Measurements from ENCODE around the gene EGR4.

Gene EGR4

DNA sequence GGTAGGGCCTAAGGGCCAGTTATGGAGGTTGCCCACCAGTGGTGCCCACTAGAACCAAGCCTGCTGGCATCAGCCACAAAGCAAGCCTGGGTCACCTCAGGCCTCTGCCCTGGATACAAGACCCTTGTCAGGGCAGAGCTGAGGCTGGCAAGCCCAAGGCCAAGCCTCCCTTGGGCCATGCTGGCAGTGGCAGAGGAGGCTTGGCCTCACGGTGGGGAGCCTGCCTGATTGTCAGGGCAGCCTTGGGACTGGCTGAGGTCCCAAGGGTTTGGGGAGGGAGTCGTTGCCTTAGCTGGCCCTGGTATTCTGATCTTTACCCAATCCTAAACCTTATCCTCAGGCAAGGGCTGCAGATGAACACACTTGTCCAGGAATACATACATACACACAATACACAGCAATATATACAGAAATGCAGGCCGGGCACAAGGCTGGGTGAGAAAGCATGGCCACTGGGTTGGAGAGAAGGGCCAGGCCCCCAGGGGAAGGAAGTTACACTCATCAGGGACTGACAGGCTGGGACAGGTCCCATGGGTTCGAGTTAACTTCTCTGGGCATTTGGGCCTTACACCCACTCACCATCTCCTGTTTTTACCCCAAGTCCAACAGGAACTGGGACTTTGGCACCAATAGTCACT, 38.2 kb downstream of the EGR4 start:
- DNase-seq (ENCODE audit: low spot score) = no peak
- Mint-ChIP-seq H3K4me3 (no peak overlapping the region), H3K36me3 (ENCODE audit: low read depth) (peaks cover 25% of the 10 kb centered on the region), H3K4me1 (ENCODE audit: low read depth) (no peaks in the 10 kb centered on the region), H3K27ac (no peak overlapping the region), H3K27me3 (ENCODE audit: low read depth) (no peaks in the 10 kb centered on the region), H3K9me3 (no peaks in the 10 kb centered on the region)

DNA sequence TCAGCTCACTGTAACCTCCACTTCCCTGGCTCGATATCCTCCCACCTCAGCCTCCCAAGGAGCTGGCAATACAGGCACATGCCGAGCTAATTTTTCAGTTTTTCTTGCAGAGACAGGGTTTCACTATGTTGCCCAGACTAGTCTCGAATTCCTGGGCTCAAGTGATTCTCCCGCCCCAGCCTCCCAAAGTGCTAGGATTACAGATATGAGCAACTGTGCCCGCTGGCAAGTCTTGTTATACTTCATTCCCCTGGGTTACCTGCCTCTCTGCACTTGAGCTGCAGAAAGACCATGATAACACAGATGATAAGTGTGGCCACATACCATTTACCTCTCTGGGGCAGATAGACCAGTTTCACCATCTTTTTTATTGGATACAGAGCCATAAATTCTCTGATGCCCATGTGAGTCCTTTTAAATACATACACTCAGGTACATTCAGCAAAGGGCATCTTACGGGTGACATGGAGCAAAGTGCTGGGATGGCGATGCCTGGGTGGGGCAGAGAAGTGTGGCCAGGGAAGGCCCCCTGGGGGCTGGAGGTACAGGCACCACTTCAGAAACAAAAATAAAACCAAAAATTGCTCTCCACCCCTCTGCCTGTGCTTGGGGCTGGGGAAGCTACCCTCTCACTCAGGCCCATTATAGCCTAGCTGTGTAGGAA, 38.9 kb downstream of the EGR4 start:
- Mint-ChIP-seq H3K27ac (no peak overlapping the region), H3K4me3 (no peak overlapping the region), H3K36me3 (ENCODE audit: low read depth) (peaks cover 31% of the 10 kb centered on the region), H3K27me3 (ENCODE audit: low read depth) (no peaks in the 10 kb centered on the region), H3K9me3 (no peaks in the 10 kb centered on the region), H3K4me1 (ENCODE audit: low read depth) (no peaks in the 10 kb centered on the region)
- DNase-seq (ENCODE audit: low spot score) = no peak

DNA sequence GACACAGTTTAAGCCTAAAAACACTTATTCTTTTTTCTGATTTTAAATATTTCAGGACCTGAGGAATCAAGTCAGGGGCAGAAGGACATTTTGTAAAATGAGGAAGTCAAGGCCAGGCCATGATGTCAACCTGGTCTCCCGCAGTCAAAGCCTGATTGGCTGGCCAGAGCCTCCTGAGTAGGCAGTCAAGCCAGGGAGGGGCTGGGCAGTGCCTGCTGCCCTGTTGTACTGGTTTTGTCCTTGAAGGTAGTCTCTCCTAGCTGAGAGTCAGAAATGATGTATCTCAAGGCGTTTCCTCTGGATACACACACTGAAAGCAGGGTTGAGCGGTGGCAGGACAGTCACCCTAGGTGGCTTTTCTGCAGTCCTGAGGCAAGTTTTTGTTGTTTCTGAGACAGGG, 39.4 kb downstream of the EGR4 start:
- no peak overlapping the region for H3K4me3 Mint-ChIP-seq
- DNase-seq (ENCODE audit: low spot score) = no peak
- no peaks in the 10 kb centered on the region for H3K4me1 Mint-ChIP-seq (ENCODE audit: low read depth)
- peaks cover 32% of the 10 kb centered on the region for H3K36me3 Mint-ChIP-seq (ENCODE audit: low read depth)
- no peaks in the 10 kb centered on the region for H3K27me3 Mint-ChIP-seq (ENCODE audit: low read depth)
- no peak overlapping the region for H3K27ac Mint-ChIP-seq
- no peaks in the 10 kb centered on the region for H3K9me3 Mint-ChIP-seq

DNA sequence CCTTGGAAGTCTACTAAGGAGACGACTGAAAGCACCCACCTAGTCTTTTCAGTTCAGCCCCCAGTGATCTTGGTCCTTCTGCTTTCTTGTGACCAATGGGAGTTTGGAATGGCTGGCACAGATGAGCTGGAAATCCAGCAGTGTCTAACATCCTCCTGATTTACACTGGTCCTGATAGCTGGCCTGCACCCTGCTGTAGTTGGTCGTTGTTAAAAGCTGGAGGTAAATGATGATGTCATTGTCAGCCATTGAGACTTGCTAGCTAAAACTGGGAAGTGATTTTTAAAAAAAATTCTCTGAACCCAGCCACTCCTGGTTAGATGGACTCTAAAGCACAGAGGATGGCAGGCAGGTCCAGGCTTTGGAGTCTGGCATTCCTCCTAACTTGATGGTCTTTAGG, 39.9 kb downstream of the EGR4 start:
- Mint-ChIP-seq H3K4me3 (no peak overlapping the region), H3K4me1 (ENCODE audit: low read depth) (no peaks in the 10 kb centered on the region), H3K27ac (no peak overlapping the region), H3K27me3 (ENCODE audit: low read depth) (no peaks in the 10 kb centered on the region), H3K9me3 (no peaks in the 10 kb centered on the region), H3K36me3 (ENCODE audit: low read depth) (peaks cover 34% of the 10 kb centered on the region)
- no peak for DNase-seq (ENCODE audit: low spot score)

DNA sequence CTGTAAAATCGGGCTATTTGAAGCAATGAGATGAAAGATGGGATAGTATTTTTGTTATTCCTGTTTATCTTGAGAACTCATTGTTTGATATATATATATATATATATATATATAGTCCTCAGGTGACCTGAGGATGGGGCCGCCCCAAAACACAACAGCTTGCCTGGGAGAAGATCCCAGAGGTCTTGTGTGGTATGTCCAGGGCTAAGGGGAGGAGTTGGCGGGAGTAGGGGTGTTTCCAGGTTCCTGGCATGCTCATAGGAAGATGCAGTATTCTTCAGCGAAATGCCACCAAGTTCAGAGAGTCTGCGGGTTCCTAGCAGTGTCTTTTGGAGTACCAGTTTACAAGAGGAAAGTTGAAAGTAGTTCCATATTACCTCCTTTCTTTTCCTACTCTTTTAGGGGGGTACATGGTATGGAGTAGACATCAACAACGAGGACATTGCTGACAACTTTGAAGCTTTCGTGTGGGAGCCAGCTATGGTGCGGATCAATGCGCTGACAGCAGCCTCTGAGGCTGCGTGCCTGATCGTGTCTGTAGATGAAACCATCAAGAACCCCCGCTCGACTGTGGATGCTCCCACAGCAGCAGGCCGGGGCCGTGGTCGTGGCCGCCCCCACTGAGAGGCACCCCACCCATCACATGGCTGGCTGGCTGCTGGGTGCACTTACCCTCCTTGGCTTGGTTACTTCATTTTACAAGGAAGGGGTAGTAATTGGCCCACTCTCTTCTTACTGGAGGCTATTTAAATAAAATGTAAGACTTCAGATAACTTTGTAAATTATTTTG, 40.9 kb downstream of the EGR4 start:
- no peak for DNase-seq (ENCODE audit: low spot score)
- H3K27me3 Mint-ChIP-seq (ENCODE audit: low read depth) = no peaks in the 10 kb centered on the region
- H3K9me3 Mint-ChIP-seq = no peaks in the 10 kb centered on the region
- peaks cover 41% of the 10 kb centered on the region for H3K36me3 Mint-ChIP-seq (ENCODE audit: low read depth)
- no peaks in the 10 kb centered on the region for H3K4me1 Mint-ChIP-seq (ENCODE audit: low read depth)
- H3K27ac Mint-ChIP-seq = no peak overlapping the region
- no peak overlapping the region for H3K4me3 Mint-ChIP-seq

DNA sequence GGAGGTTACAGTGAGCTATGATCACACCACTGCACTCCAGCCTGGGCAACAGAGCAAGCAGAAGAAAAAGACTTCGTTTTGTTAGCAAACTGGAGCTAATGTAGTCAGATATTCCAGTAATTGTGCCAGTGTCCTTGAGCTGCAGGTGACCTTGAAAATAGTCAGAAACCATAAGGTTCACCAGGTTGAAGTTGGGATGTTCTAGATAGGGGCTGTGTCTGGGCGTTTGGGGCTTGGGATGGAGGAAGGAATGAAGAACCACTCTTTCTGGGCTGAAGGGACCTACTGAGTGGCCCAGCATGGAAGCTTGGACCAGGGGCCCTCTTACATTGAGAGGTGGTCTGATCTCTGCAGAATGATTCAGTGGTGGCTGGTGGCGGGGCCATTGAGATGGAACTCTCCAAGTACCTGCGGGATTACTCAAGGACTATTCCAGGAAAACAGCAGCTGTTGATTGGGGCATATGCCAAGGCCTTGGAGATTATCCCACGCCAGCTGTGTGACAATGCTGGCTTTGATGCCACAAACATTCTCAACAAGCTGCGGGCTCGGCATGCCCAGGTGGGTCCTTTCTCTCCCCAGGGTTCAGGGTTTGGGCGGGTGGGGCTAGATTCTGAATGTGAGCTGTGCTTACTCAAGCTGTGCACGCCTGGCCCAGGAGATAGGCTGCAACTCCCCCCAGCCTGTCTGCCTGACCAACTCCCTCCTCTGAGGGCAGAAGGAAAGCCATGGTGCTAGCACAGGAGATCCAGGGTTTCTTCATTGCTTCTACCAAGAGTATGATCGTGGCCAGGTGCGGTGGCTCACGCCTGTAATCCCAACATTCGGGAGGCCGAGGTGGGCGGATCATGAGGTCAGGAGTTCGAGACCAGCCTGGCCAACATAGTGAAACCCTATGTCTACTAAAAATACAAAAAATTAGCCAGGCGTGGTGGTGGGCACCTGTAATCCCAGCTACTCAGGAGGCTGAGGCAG, 42.2 kb downstream of the EGR4 start:
- Mint-ChIP-seq H3K9me3 (no peaks in the 10 kb centered on the region), H3K36me3 (ENCODE audit: low read depth) (peaks cover 54% of the 10 kb centered on the region), H3K27ac (no peak overlapping the region), H3K27me3 (ENCODE audit: low read depth) (no peaks in the 10 kb centered on the region), H3K4me1 (ENCODE audit: low read depth) (peaks cover 3% of the 10 kb centered on the region), H3K4me3 (no peak overlapping the region)
- DNase-seq (ENCODE audit: low spot score) = no peak

DNA sequence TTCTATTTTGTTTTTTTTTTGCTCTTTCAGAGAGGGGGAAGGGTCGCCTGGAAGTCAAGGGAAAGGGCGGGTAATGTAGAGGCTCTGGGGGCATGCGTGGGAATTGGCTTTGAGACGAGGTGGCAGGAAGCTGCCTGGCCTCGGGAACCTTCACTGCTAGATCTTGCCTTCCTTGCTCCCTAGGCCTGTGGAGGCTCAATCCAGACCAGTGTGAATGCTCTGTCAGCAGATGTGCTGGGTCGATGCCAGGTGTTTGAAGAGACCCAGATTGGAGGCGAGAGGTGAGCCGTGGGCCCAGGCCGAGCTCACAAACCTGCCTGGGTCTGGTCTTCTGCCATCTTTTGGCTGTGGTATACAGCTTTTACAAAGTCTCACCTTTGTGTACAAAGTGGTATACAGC, 43.7 kb downstream of the EGR4 start:
- no peak overlapping the region for H3K4me3 Mint-ChIP-seq
- peaks cover 64% of the 10 kb centered on the region for H3K36me3 Mint-ChIP-seq (ENCODE audit: low read depth)
- H3K27me3 Mint-ChIP-seq (ENCODE audit: low read depth) = no peaks in the 10 kb centered on the region
- no peaks in the 10 kb centered on the region for H3K9me3 Mint-ChIP-seq
- no peak overlapping the region for H3K27ac Mint-ChIP-seq
- no peak for DNase-seq (ENCODE audit: low spot score)
- peaks cover 7% of the 10 kb centered on the region for H3K4me1 Mint-ChIP-seq (ENCODE audit: low read depth)

DNA sequence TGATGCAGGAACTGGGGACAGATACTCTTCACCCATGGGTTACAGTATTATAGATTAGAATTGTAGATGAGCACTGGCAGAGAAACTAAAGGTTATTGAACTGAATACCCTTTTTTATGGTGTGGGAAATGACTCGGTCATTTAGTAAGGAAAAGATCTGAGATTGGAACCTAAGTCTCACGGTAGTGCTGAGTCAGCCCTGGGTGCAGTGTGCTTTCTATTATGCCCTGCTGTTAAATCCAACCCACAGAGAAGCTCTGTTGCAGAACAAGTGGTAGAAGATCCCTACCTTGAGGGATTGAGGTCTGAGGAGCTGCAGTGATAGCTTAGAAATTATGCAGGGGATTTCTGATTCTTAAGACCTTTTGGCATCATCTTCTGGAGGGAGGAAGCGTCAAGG, 46.5 kb downstream of the EGR4 start:
- Mint-ChIP-seq H3K27me3 (ENCODE audit: low read depth) (no peaks in the 10 kb centered on the region), H3K4me3 (no peak overlapping the region), H3K9me3 (no peaks in the 10 kb centered on the region), H3K36me3 (ENCODE audit: low read depth) (peaks cover 67% of the 10 kb centered on the region), H3K4me1 (ENCODE audit: low read depth) (peaks cover 15% of the 10 kb centered on the region), H3K27ac (no peak overlapping the region)
- DNase-seq (ENCODE audit: low spot score) = no peak

DNA sequence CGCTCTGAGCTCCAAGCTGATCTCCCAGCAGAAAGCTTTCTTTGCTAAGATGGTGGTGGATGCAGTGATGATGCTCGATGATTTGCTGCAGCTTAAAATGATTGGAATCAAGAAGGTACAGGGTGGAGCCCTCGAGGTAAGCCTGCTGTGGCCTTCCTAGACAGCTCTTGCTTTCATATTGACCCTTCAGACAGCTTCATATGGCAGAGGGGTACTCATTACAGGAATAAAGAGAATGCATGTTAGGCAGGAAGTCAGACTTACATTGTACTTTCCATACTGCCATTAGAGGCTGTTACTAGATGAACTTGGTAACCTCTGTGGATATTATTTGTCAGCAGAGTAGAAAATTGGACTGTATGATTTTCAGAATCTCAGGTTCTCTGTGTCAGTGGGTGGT, 48.8 kb downstream of the EGR4 start:
- peaks cover 15% of the 10 kb centered on the region for H3K4me1 Mint-ChIP-seq (ENCODE audit: low read depth)
- no peaks in the 10 kb centered on the region for H3K9me3 Mint-ChIP-seq
- H3K36me3 Mint-ChIP-seq (ENCODE audit: low read depth) = peaks cover 59% of the 10 kb centered on the region
- H3K27me3 Mint-ChIP-seq (ENCODE audit: low read depth) = no peaks in the 10 kb centered on the region
- H3K4me3 Mint-ChIP-seq = no peak overlapping the region
- no peak overlapping the region for H3K27ac Mint-ChIP-seq
- no peak for DNase-seq (ENCODE audit: low spot score)

DNA sequence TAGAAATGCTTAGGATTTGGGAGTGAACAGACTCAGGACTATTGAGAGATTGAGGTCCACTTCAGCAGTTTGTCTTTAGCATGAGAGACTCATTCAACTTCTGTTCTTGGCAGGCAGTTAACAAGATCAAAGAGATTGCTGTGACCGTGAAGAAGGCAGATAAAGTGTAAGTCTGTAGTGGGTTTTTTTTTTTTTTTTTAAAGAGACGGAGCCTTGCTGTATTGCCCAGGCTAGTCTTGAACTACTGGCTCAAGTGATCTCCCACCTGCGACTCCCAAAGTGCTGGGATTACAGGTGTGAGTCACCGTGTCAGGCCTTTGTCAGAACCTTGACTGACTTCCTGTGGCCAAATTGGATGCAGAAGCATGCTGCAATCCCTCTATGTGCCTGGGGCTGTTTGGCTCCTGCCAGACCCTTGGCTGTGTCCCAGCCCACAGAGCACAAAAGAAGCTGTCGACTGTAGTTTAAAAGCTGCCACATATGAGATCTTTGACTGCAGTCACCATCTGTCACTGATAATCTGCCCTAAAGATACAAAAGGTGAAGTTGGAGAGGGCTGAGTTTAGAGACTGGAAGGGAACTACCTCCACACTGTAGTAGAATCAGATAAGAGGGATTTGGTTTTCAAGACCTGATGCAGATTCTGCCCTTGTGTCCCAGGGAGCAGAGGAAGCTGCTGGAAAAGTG, 49.3 kb downstream of the EGR4 start:
- Mint-ChIP-seq H3K36me3 (ENCODE audit: low read depth) (peaks cover 55% of the 10 kb centered on the region), H3K9me3 (no peaks in the 10 kb centered on the region), H3K4me1 (ENCODE audit: low read depth) (peaks cover 15% of the 10 kb centered on the region), H3K27ac (no peak overlapping the region), H3K4me3 (no peak overlapping the region), H3K27me3 (ENCODE audit: low read depth) (no peaks in the 10 kb centered on the region)
- DNase-seq (ENCODE audit: low spot score) = no peak
